RWPE1 (cell line): Measurements from ENCODE around the gene RAB8B.

Source experiments
- CTCF ChIA-PET: fragments of 350-600 bp; sonication (Branson Sonifier 250); formaldehyde crosslinking; extraction: SDS; loops from one replicate; lab custom pipeline; 2021; lab: Yijun Ruan, JAX
- POLR2A ChIA-PET: fragments of 400-600 bp; formaldehyde crosslinking; extraction: SDS; loops from one replicate; lab custom pipeline; 2020; ENCODE audit warnings: antibody characterized with exemption; ENCODE audit not compliant: low non-redundant PET; lab: Yijun Ruan, JAX
- DNase-seq: peaks from one replicate; pipeline ENCODE4 v3.0.0; 2012; ENCODE audit warnings: low spot score
- H3K27ac ChIP-seq: fragments of 450-650 bp; 2 replicates; pipeline ENCODE4 v1.5.1; 2017
- CTCF ChIP-seq: fragments of 450-650 bp; conservative IDR thresholded peaks from 2 replicates; pipeline ENCODE4 v1.5.1; 2017; ENCODE audit warnings: low read depth, mild to moderate bottlenecking

The RAB8B gene

GRCh38 chr15:63283126-63283525, 93.7 kb downstream of the RAB8B start:
- POLR2A ChIA-PET: interaction anchor here (0.5 kb wide), 1 partner anchor 185 kb away, joined by 3 read pairs; no protein-coding TSS in a partner anchor
- H3K27ac ChIP-seq: no peak overlapping the region
- DNase-seq: no peak
- CTCF ChIA-PET: no interaction called here
- no peak for TF ChIP-seq CTCF

GRCh38 chr15:63284335-63284734, 94.9 kb downstream of the RAB8B start:
- DNase-seq: no peak
- ChIA-PET POLR2A (no interaction called here), CTCF (interaction anchor here (0.6 kb wide), 1 partner anchor 93 kb away, joined by 3 read pairs; no protein-coding TSS in a partner anchor)
- TF ChIP-seq CTCF: no peak
- H3K27ac ChIP-seq: no peak overlapping the region

- ChIA-PET CTCF (interaction anchor here (0.8 kb wide), 1 partner anchor 116 kb away, joined by 4 read pairs; no protein-coding TSS in a partner anchor), POLR2A (no interaction called here)
- no peak for TF ChIP-seq CTCF
- H3K27ac ChIP-seq: no peak overlapping the region
- DNase-seq: no peak
Measured at GRCh38 chr15:63287109-63287508, 97.7 kb downstream of the RAB8B start.

GRCh38 chr15:63288342-63288741, 98.9 kb downstream of the RAB8B start:
- H3K27ac ChIP-seq: no peak overlapping the region
- DNase-seq: no peak
- TF ChIP-seq CTCF: no peak
- CTCF ChIA-PET: interaction anchor here (0.5 to 3.7 kb wide), 12 partner anchors 18 to 502 kb away, joined by 3 to 23 read pairs (median 4); no protein-coding TSS in a partner anchor
- POLR2A ChIA-PET: no interaction called here

- ChIA-PET CTCF (interaction anchor here (0.5 to 3.7 kb wide), 15 partner anchors 11 to 503 kb away, joined by 3 to 23 read pairs (median 4); partner anchors contain the start of gene APH1B), POLR2A (no interaction called here)
- peak; percentile 82 for DNase-seq
- TF ChIP-seq CTCF: peak; percentile 92
- no peak overlapping the region for H3K27ac ChIP-seq
Measured at GRCh38 chr15:63288778-63289378, 99.5 kb downstream of the RAB8B start.

GRCh38 chr15:63291507-63291906, 102.1 kb downstream of the RAB8B start:
- H3K27ac ChIP-seq: no peak overlapping the region
- POLR2A ChIA-PET: interaction anchor here (0.5 kb wide), 1 partner anchor 15 kb away, joined by 3 read pairs; no protein-coding TSS in a partner anchor
- no peak for TF ChIP-seq CTCF
- DNase-seq: no peak
- CTCF ChIA-PET: interaction anchor here (0.9 to 3.7 kb wide), 4 partner anchors 111 to 308 kb away, joined by 3 to 23 read pairs (median 3); partner anchors contain the start of gene USP3
